DOHH2 (cell line): Measurements from ENCODE around the gene NRXN3.

Experiments used
- H3F3A ChIP-seq: fragments of 200-600 bp; sonication (generic), shearing (Covaris generic); 2 replicates; pipeline ENCODE4 v1.6.0; 2016; ENCODE audit warnings: antibody characterized with exemption, mild to moderate bottlenecking; ENCODE audit not compliant: control insufficient read depth, insufficient read depth
- H3K27ac ChIP-seq: fragments of 200-600 bp; sonication (generic); 2 replicates; pipeline ENCODE4 v1.5.1; 2014; ENCODE audit warnings: low read depth, mild to moderate bottlenecking, low read length, moderate library complexity
- H3K27me3 ChIP-seq: fragments of 200-600 bp; sonication (generic); 2 replicates; pipeline ENCODE4 v1.6.1; 2014; ENCODE audit warnings: mild to moderate bottlenecking, low read length, mixed read lengths; ENCODE audit not compliant: control insufficient read depth
- H3K36me3 ChIP-seq: fragments of 200-600 bp; sonication (generic); 2 replicates; pipeline ENCODE4 v1.6.1; 2014; ENCODE audit warnings: mild to moderate bottlenecking, low read length, moderate library complexity, mixed read lengths; ENCODE audit not compliant: control insufficient read depth
- H3K4me1 ChIP-seq: fragments of 200-600 bp; sonication (generic); 2 replicates; pipeline ENCODE4 v1.6.1; 2014; ENCODE audit warnings: mild to moderate bottlenecking, low read length, mixed read lengths; ENCODE audit not compliant: control insufficient read depth
- H3K4me2 ChIP-seq: fragments of 200-600 bp; sonication (generic); 2 replicates; pipeline ENCODE4 v1.6.0; 2014; ENCODE audit warnings: mild to moderate bottlenecking, low read length, moderate library complexity
- H3K4me3 ChIP-seq: fragments of 200-600 bp; sonication (generic); 2 replicates; pipeline ENCODE4 v1.5.1; 2014; ENCODE audit warnings: mild to moderate bottlenecking, low read length, mixed read lengths
- H3K79me2 ChIP-seq: fragments of 200-600 bp; sonication (generic); 2 replicates; pipeline ENCODE4 v1.6.1; 2014; ENCODE audit warnings: mild to moderate bottlenecking, low read length, mixed read lengths; ENCODE audit not compliant: control insufficient read depth
- H3K9me2 ChIP-seq: fragments of 200-600 bp; sonication (generic); replicated peaks from 2 replicates; pipeline ENCODE4 v1.6.1; 2014; ENCODE audit warnings: mild to moderate bottlenecking, low read length, mixed read lengths; ENCODE audit not compliant: control insufficient read depth
- H3K9me3 ChIP-seq: fragments of 200-600 bp; sonication (generic); 2 replicates; pipeline ENCODE4 v1.6.1; 2014; ENCODE audit warnings: antibody characterized with exemption, low read length, mixed read lengths; ENCODE audit not compliant: control insufficient read depth, insufficient read depth
- H4K20me1 ChIP-seq: fragments of 200-600 bp; sonication (generic); 2 replicates; pipeline ENCODE4 v1.6.0; 2014; ENCODE audit warnings: low read depth, mild to moderate bottlenecking, antibody characterized with exemption, low read length, moderate library complexity; ENCODE audit not compliant: control insufficient read depth, insufficient read depth
- CTCF ChIP-seq: fragments of 200-600 bp; sonication (generic); IDR thresholded peaks from one replicate; pipeline ENCODE4 v1.5.1; 2014; ENCODE audit warnings: antibody characterized with exemption, mild to moderate bottlenecking, low read depth, low read length; ENCODE audit not compliant: poor library complexity, severe bottlenecking
- EZH2phosphoT487 ChIP-seq: fragments of 200-600 bp; sonication (generic); IDR thresholded peaks from 2 replicates; pipeline ENCODE4 v1.6.1; 2017; ENCODE audit warnings: borderline replicate concordance, mild to moderate bottlenecking, antibody characterized with exemption, low read length, moderate library complexity, mixed read lengths

Gene NRXN3

GRCh38 chr14:79721399-79722084 is 1551.4 kb downstream of the NRXN3 start:
- H3K27ac ChIP-seq = no peak overlapping the region
- H3K4me1 ChIP-seq = no peaks in the 10 kb centered on the region
- H3K4me2 ChIP-seq = no peak overlapping the region
- H3K9me2 ChIP-seq = no peaks in the 10 kb centered on the region; the same call in 1 of the 2 replicates
- no peaks in the 10 kb centered on the region for H3K27me3 ChIP-seq
- H3K9me3 ChIP-seq = no peaks in the 10 kb centered on the region
- no peak for TF ChIP-seq EZH2phosphoT487
- TF ChIP-seq CTCF = no peak
- H4K20me1 ChIP-seq = no peaks in the 10 kb centered on the region
- no peaks in the 10 kb centered on the region for H3K79me2 ChIP-seq
- no peaks in the 10 kb centered on the region for H3K36me3 ChIP-seq
- no peaks in the 10 kb centered on the region for H3F3A ChIP-seq
- no peak overlapping the region for H3K4me3 ChIP-seq

- Histone ChIP-seq H3K9me3 (no peaks in the 10 kb centered on the region), H3K9me2 (no peaks in the 10 kb centered on the region; the same call in 1 of the 2 replicates), H3K36me3 (no peaks in the 10 kb centered on the region), H3K27me3 (no peaks in the 10 kb centered on the region), H3K79me2 (no peaks in the 10 kb centered on the region), H3K4me1 (no peaks in the 10 kb centered on the region), H3K4me2 (no peak overlapping the region), H3K4me3 (no peak overlapping the region), H3K27ac (no peak overlapping the region), H3F3A (no peaks in the 10 kb centered on the region), H4K20me1 (no peaks in the 10 kb centered on the region)
- TF ChIP-seq EZH2phosphoT487 (no peak), CTCF (no peak)
These were observed 1555.0 kb downstream of the NRXN3 start for GRCh38 chr14:79724934-79725717.

GRCh38 chr14:79727900-79728299 is 1557.7 kb downstream of the NRXN3 start:
- Histone ChIP-seq H3F3A (no peaks in the 10 kb centered on the region), H3K4me1 (no peaks in the 10 kb centered on the region)
- no peak for TF ChIP-seq EZH2phosphoT487
- no peak for TF ChIP-seq CTCF

More at GRCh38 chr14:79727900-79728299, 1557.7 kb downstream of the NRXN3 start:
- Histone ChIP-seq H3K4me2 (no peak overlapping the region), H3K27me3 (no peaks in the 10 kb centered on the region), H3K9me3 (no peaks in the 10 kb centered on the region), H3K9me2 (no peaks in the 10 kb centered on the region; the same call in 1 of the 2 replicates), H3K79me2 (no peaks in the 10 kb centered on the region), H3K27ac (no peak overlapping the region), H4K20me1 (no peaks in the 10 kb centered on the region), H3K36me3 (no peaks in the 10 kb centered on the region), H3K4me3 (no peak overlapping the region)
